Liver (tissue), 3 donors: Measurements from ENCODE around the gene RHOXF1.
"Not testable (repeated sequence)": the region's sequence is repeated elsewhere in the genome, so short reads cannot be mapped to it uniquely, and the experiment has no call there.

Experiments
- ATF3 ChIP-seq: IDR thresholded peaks from 2 replicates; pipeline ENCODE4 v1.6.1; 2016; ENCODE audit warnings: antibody characterized with exemption
- CTCF ChIP-seq: fragments of 150-350 bp; IDR thresholded peaks from 2 replicates; pipeline ENCODE4 v1.5.1; 2017; ENCODE audit warnings: improper control_type of control experiment, low read depth, low read length; ENCODE audit not compliant: missing input control
- EGR1 ChIP-seq, 2 donors: IDR thresholded peaks; 2 replicates each; pipeline ENCODE4 v1.6.1; 2016 to 2018; ENCODE audit warnings: antibody characterized with exemption in 2 of 2, low read depth in 2 of 2
- FOXA1 ChIP-seq: IDR thresholded peaks from 2 replicates; pipeline ENCODE4 v1.6.1; 2016; ENCODE audit warnings: antibody characterized with exemption
- HNF4A ChIP-seq, 2 donors: conservative IDR thresholded peaks; 2 replicates each; pipeline ENCODE4 v1.6.1; 2016; ENCODE audit warnings: antibody characterized with exemption in 2 of 2, mild to moderate bottlenecking in 2 of 2
- HNF4G ChIP-seq: IDR thresholded peaks from 2 replicates; pipeline ENCODE4 v1.6.1; 2016; ENCODE audit warnings: antibody characterized with exemption
- MAX ChIP-seq: IDR thresholded peaks from 2 replicates; pipeline ENCODE4 v1.6.1; 2016; ENCODE audit warnings: antibody characterized with exemption
- NR2F2 ChIP-seq: IDR thresholded peaks from 2 replicates; pipeline ENCODE4 v1.6.1; 2016; ENCODE audit warnings: antibody characterized with exemption
- RAD21 ChIP-seq, 2 donors: IDR thresholded peaks; 2 replicates each; pipeline ENCODE4 v1.6.1; 2016; ENCODE audit warnings: antibody characterized with exemption in 2 of 2, mild to moderate bottlenecking in 2 of 2
- RXRA ChIP-seq, 2 donors: IDR thresholded peaks; 2 replicates each; pipeline ENCODE4 v1.6.1; 2017 to 2018; ENCODE audit warnings: antibody characterized with exemption in 2 of 2, mild to moderate bottlenecking in 1 of 2
- TAF1 ChIP-seq: conservative IDR thresholded peaks from 2 replicates; pipeline ENCODE4 v1.6.1; 2016; ENCODE audit warnings: antibody characterized with exemption, mild to moderate bottlenecking
- YY1 ChIP-seq: IDR thresholded peaks from 2 replicates; pipeline ENCODE4 v1.6.1; 2016; ENCODE audit warnings: antibody characterized with exemption, mild to moderate bottlenecking
- TF ChIP-seq, protein P1 (sequence below): IDR thresholded peaks from 2 replicates; pipeline ENCODE4 v1.6.1; 2016; ENCODE audit warnings: antibody characterized with exemption, mild to moderate bottlenecking
- TF ChIP-seq, protein P2 (sequence below): IDR thresholded peaks from 2 replicates; pipeline ENCODE4 v1.6.1; 2016; ENCODE audit warnings: antibody characterized with exemption
- donor health status: healthy.
- donor health status: healthy.

GRCh38 chrX:120128306-120128846, 12.7 kb upstream of the RHOXF1 start:
- TF ChIP-seq CTCF; HNF4G; RXRA (IDR thresholded peaks at IDR 0.05); MAX; EGR1 (IDR thresholded peaks at IDR 0.05; ENCODE audit: low read depth in 2 of 2); FOXA1; YY1; HNF4A (conservative IDR thresholded peaks at IDR 0.05); ATF3; TAF1; RAD21 (IDR thresholded peaks at IDR 0.05); NR2F2: not testable (repeated sequence)
- TF ChIP-seq, protein P1, sequence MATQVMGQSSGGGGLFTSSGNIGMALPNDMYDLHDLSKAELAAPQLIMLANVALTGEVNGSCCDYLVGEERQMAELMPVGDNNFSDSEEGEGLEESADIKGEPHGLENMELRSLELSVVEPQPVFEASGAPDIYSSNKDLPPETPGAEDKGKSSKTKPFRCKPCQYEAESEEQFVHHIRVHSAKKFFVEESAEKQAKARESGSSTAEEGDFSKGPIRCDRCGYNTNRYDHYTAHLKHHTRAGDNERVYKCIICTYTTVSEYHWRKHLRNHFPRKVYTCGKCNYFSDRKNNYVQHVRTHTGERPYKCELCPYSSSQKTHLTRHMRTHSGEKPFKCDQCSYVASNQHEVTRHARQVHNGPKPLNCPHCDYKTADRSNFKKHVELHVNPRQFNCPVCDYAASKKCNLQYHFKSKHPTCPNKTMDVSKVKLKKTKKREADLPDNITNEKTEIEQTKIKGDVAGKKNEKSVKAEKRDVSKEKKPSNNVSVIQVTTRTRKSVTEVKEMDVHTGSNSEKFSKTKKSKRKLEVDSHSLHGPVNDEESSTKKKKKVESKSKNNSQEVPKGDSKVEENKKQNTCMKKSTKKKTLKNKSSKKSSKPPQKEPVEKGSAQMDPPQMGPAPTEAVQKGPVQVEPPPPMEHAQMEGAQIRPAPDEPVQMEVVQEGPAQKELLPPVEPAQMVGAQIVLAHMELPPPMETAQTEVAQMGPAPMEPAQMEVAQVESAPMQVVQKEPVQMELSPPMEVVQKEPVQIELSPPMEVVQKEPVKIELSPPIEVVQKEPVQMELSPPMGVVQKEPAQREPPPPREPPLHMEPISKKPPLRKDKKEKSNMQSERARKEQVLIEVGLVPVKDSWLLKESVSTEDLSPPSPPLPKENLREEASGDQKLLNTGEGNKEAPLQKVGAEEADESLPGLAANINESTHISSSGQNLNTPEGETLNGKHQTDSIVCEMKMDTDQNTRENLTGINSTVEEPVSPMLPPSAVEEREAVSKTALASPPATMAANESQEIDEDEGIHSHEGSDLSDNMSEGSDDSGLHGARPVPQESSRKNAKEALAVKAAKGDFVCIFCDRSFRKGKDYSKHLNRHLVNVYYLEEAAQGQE, result not testable (repeated sequence)
- TF ChIP-seq, protein P2, sequence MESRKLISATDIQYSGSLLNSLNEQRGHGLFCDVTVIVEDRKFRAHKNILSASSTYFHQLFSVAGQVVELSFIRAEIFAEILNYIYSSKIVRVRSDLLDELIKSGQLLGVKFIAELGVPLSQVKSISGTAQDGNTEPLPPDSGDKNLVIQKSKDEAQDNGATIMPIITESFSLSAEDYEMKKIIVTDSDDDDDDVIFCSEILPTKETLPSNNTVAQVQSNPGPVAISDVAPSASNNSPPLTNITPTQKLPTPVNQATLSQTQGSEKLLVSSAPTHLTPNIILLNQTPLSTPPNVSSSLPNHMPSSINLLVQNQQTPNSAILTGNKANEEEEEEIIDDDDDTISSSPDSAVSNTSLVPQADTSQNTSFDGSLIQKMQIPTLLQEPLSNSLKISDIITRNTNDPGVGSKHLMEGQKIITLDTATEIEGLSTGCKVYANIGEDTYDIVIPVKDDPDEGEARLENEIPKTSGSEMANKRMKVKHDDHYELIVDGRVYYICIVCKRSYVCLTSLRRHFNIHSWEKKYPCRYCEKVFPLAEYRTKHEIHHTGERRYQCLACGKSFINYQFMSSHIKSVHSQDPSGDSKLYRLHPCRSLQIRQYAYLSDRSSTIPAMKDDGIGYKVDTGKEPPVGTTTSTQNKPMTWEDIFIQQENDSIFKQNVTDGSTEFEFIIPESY, result not testable (repeated sequence)
